ENCODE measurements around the gene SLC24A2.

Gene SLC24A2

GRCh38 chr9:19807182-19807892 is 18.5 kb upstream of the SLC24A2 start:
- ChIA-PET POLR2A (ENCODE audit: low non-redundant PET) (no interaction called here), CTCF (no interaction called here)
- H3K27ac ChIP-seq: no peak overlapping the region
- DNase-seq (ENCODE audit: low spot score): no peak
- no peak for TF ChIP-seq CTCF (conservative IDR thresholded peaks at IDR 0.05; ENCODE audit: low read depth)

DNA sequence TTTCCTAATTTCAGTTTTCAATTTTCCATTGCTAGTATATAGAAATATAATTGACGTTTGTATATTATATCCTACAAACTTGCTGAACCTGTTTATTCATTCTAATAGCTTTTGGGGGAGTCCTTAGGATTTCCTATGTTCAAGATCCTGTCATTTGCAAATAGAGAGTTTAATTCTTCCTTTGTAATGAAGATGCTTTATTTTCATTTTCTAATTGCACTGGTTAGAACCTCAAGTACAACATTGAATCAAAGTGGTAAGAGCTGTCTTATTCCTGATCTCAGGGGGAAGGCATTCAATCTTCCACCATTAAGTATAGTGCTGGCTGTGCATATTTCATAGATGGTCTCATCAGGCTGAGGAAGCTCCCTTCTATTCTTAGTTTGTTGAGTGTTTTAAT is 15.6 kb upstream of the SLC24A2 start:
- ChIA-PET CTCF (no interaction called here), POLR2A (ENCODE audit: low non-redundant PET) (no interaction called here)
- H3K27ac ChIP-seq: no peak overlapping the region
- no peak for TF ChIP-seq CTCF (conservative IDR thresholded peaks at IDR 0.05; ENCODE audit: low read depth)
- DNase-seq (ENCODE audit: low spot score): no peak

GRCh38 chr9:19800884-19801283 is 12.0 kb upstream of the SLC24A2 start:
- H3K27ac ChIP-seq: no peak overlapping the region
- POLR2A ChIA-PET (ENCODE audit: low non-redundant PET): no interaction called here
- TF ChIP-seq CTCF (conservative IDR thresholded peaks at IDR 0.05; ENCODE audit: low read depth): no peak
- CTCF ChIA-PET: no interaction called here
- no peak for DNase-seq (ENCODE audit: low spot score)

DNA sequence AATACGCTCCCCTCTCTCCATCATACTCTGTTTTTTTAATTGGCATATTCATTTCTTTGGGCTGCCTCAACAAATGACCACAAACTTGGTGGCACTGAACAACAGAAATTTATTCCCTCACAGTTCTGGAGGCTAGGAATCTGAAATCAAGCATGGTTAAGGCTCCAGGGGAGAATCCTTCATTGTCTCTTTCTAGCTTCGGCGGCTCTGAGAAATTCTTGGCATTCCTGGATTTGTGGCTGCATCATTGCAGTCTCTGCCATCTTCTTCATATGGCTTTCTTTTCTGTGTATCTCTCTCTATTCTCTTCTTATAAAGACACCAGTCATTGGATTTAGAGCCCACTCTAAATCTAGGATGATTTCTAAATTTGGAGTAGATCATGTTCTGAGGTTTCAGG is 10.9 kb upstream of the SLC24A2 start:
- CTCF ChIA-PET: no interaction called here
- no peak overlapping the region for H3K27ac ChIP-seq
- POLR2A ChIA-PET (ENCODE audit: low non-redundant PET): no interaction called here
- no peak for DNase-seq (ENCODE audit: low spot score)
- no peak for TF ChIP-seq CTCF (conservative IDR thresholded peaks at IDR 0.05; ENCODE audit: low read depth)

- ChIA-PET POLR2A (ENCODE audit: low non-redundant PET) (no interaction called here), CTCF (interaction anchor here (0.6 kb wide), 1 partner anchor 27 kb away, joined by 3 read pairs; no protein-coding TSS in a partner anchor)
- H3K27ac ChIP-seq: no peak overlapping the region
- no peak for TF ChIP-seq CTCF (conservative IDR thresholded peaks at IDR 0.05; ENCODE audit: low read depth)
- no peak for DNase-seq (ENCODE audit: low spot score)
Measured at GRCh38 chr9:19788152-19788551, 685 bp downstream of the SLC24A2 start.

- no peak overlapping the region for H3K27ac ChIP-seq
- ChIA-PET POLR2A (ENCODE audit: low non-redundant PET) (no interaction called here), CTCF (interaction anchor here (0.6 kb wide), 2 partner anchors 27 to 71 kb away, joined by 3 read pairs; no protein-coding TSS in a partner anchor)
- TF ChIP-seq CTCF (conservative IDR thresholded peaks at IDR 0.05; ENCODE audit: low read depth): no peak
- DNase-seq (ENCODE audit: low spot score): no peak
Measured at GRCh38 chr9:19787672-19788071, 1.2 kb downstream of the SLC24A2 start.
